SU-DHL-6 (cell line): ENCODE results near the gene SORCS2.

ENCODE experiments used
- EZH2phosphoT487 ChIP-seq: fragments of 200-600 bp; sonication (generic), shearing (Covaris generic); conservative IDR thresholded peaks from 2 replicates; pipeline ENCODE4 v1.6.1; 2018; ENCODE audit warnings: mild to moderate bottlenecking, antibody characterized with exemption, low read length, moderate library complexity, mixed read lengths
- TF ChIP-seq, protein P1 (sequence below): fragments of 200-600 bp; sonication (generic); IDR thresholded peaks from one replicate; pipeline ENCODE4 v1.5.1; 2017; ENCODE audit warnings: antibody characterized with exemption, mild to moderate bottlenecking, low read length, moderate library complexity; ENCODE audit not compliant: insufficient read depth, poor library complexity, severe bottlenecking

DNA sequence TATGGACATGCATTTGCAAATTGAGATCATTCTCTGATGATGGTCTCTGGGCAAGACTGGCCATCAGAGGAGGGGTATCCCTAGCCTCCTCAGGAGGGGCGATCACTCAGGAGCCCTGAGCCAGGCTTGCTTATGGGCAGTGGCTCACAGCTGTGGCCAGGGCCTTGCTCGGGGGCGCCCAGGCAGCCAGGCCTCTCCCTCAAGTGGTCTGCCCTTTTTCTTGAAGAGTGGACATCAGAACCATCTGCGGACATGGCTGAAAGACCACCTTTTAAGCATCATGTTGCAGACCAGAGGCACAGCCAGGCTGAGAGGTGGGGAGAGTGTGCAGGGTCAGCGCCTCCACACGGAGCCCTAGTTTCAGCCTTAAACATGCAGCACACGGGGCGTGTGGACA is 349.1 kb downstream of the SORCS2 start:
- TF ChIP-seq, protein P1, sequence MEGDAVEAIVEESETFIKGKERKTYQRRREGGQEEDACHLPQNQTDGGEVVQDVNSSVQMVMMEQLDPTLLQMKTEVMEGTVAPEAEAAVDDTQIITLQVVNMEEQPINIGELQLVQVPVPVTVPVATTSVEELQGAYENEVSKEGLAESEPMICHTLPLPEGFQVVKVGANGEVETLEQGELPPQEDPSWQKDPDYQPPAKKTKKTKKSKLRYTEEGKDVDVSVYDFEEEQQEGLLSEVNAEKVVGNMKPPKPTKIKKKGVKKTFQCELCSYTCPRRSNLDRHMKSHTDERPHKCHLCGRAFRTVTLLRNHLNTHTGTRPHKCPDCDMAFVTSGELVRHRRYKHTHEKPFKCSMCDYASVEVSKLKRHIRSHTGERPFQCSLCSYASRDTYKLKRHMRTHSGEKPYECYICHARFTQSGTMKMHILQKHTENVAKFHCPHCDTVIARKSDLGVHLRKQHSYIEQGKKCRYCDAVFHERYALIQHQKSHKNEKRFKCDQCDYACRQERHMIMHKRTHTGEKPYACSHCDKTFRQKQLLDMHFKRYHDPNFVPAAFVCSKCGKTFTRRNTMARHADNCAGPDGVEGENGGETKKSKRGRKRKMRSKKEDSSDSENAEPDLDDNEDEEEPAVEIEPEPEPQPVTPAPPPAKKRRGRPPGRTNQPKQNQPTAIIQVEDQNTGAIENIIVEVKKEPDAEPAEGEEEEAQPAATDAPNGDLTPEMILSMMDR, result no peak
- no peak for TF ChIP-seq EZH2phosphoT487
